Activated CD8-positive, alpha-beta T cell treated with anti-CD3 and anti-CD28 coated beads for 36 hours (primary cell): Measurements from ENCODE around the gene ERGIC3. TPM values are rescaled to one million over a fixed set of nuclear protein-coding genes. Genes with fewer than 3 reads are reported as not detected.

ENCODE experiments used
- ATAC-seq: fragments of 200-7000 bp; cut with Tn5 transposase; one replicate; pipeline ENCODE4 v1.10.0; 2021; ENCODE audit warnings: mild to moderate bottlenecking, moderate library complexity
- CTCF ChIA-PET: fragments of 350-600 bp; sonication (Branson Sonifier 250); formaldehyde crosslinking; loops from one replicate; lab custom pipeline; 2021; ENCODE audit warnings: antibody characterized with exemption; lab: Charles Lee
- POLR2A ChIA-PET: fragments of 350-600 bp; sonication (Branson Sonifier 250); formaldehyde crosslinking; loops from one replicate; lab custom pipeline; 2021; ENCODE audit warnings: antibody characterized with exemption; lab: Charles Lee
- DNase-seq: peaks from one replicate; pipeline ENCODE4 v3.0.0-alpha.2; 2020
- H3K27ac Mint-ChIP-seq: one replicate; pipeline ENCODE4 v1.8.0; 2021; ENCODE audit warnings: mild to moderate bottlenecking, mixed read lengths
- H3K27me3 Mint-ChIP-seq: one replicate; pipeline ENCODE4 v1.8.0; 2021; ENCODE audit warnings: mixed read lengths
- H3K36me3 Mint-ChIP-seq: one replicate; pipeline ENCODE4 v1.8.0; 2021; ENCODE audit warnings: low read depth, mixed read lengths
- H3K4me1 Mint-ChIP-seq: one replicate; pipeline ENCODE4 v1.8.0; 2021; ENCODE audit warnings: low read depth, mixed read lengths
- H3K4me3 Mint-ChIP-seq: one replicate; pipeline ENCODE4 v1.8.0; 2021; ENCODE audit warnings: mild to moderate bottlenecking, moderate library complexity, mixed read lengths
- H3K9me3 Mint-ChIP-seq: one replicate; pipeline ENCODE4 v1.8.0; 2021; ENCODE audit warnings: mixed read lengths
- CTCF ChIP-seq: fragments of 200-600 bp; IDR thresholded peaks from one replicate; pipeline ENCODE4 v1.8.0; 2022; ENCODE audit warnings: antibody characterized with exemption, mild to moderate bottlenecking
- intact Hi-C: fragments of 100-400 bp; cut with micrococcal nuclease; formaldehyde crosslinking; loops from one replicate; pipeline ENCODE4 v1.10.0; 2022
- total RNA-seq, 2 experiments: library from RNA; stranded (reverse); gene quantifications; one replicate each; pipeline ENCODE4 v1.2.3, GENCODE V29; 2021

The ERGIC3 gene
- total RNA-seq, 2 experiments from 2014 or later: 94.3 to 98.0 TPM

- POLR2A ChIA-PET: interaction anchor here (0.7 to 1.6 kb wide), 3 partner anchors 9 to 44 kb away, joined by 3 to 5 read pairs (median 3); partner anchors contain the start of gene ERGIC3
- intact Hi-C loops: no loop called here
- Mint-ChIP-seq H3K4me1 (peaks cover 2% of the 10 kb centered on the region), H3K27ac (no peak overlapping the region), H3K27me3 (no peaks in the 10 kb centered on the region), H3K9me3 (no peaks in the 10 kb centered on the region), H3K4me3 (no peak overlapping the region), H3K36me3 (peaks cover 58% of the 10 kb centered on the region)
- ATAC-seq (no peak), DNase-seq (no peak)
- CTCF ChIA-PET: interaction anchor here (4.8 kb wide), 1 partner anchor 35 kb away, joined by 21 read pairs; no protein-coding TSS in a partner anchor
- TF ChIP-seq CTCF: no peak
Measured at GRCh38 chr20:35497780-35498189, 44.1 kb upstream of the ERGIC3 start.

- ChIA-PET CTCF (interaction anchor here (1.0 kb wide), 2 partner anchors 8 to 18 kb away, joined by 3 to 5 read pairs; no protein-coding TSS in a partner anchor), POLR2A (interaction anchor here (0.7 to 1.7 kb wide), 5 partner anchors 8 to 244 kb away, joined by 3 read pairs; no protein-coding TSS in a partner anchor)
- ATAC-seq (no peak), DNase-seq (no peak)
- TF ChIP-seq CTCF: no peak
- intact Hi-C loops: no loop called here
- Mint-ChIP-seq H3K36me3 (peaks cover 63% of the 10 kb centered on the region), H3K27me3 (no peaks in the 10 kb centered on the region), H3K4me3 (no peak overlapping the region), H3K4me1 (peaks cover under 1% of the 10 kb centered on the region), H3K9me3 (no peaks in the 10 kb centered on the region), H3K27ac (no peak overlapping the region)
Measured at GRCh38 chr20:35499271-35499670, 42.6 kb upstream of the ERGIC3 start.

- intact Hi-C loops: no loop called here
- Mint-ChIP-seq H3K9me3 (no peaks in the 10 kb centered on the region), H3K4me3 (no peak overlapping the region), H3K27ac (no peak overlapping the region), H3K27me3 (no peaks in the 10 kb centered on the region), H3K36me3 (peaks cover 65% of the 10 kb centered on the region), H3K4me1 (peaks cover 23% of the 10 kb centered on the region)
- POLR2A ChIA-PET: interaction anchor here (0.6 to 2.5 kb wide), 5 partner anchors 10 to 232 kb away, joined by 3 to 13 read pairs (median 3); no protein-coding TSS in a partner anchor
- ATAC-seq (no peak), DNase-seq (no peak)
- CTCF ChIA-PET: interaction anchor here (1.2 to 1.4 kb wide), 2 partner anchors 11 to 446 kb away, joined by 3 to 7 read pairs; no protein-coding TSS in a partner anchor
- TF ChIP-seq CTCF: no peak
Measured at GRCh38 chr20:35502352-35502751, 39.5 kb upstream of the ERGIC3 start.

DNA sequence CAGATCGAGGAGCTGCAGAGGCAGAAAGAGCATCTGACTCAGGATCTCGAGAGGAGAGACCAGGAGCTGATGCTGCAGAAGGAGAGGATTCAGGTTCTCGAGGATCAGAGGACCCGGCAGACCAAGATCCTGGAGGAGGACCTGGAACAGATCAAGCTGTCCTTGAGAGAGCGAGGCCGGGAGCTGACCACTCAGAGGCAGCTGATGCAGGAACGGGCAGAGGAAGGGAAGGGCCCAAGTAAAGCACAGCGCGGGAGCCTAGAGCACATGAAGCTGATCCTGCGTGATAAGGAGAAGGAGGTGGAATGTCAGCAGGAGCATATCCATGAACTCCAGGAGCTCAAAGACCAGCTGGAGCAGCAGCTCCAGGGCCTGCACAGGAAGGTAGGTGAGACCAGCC, 38.6 kb upstream of the ERGIC3 start:
- POLR2A ChIA-PET: interaction anchor here (0.6 to 2.5 kb wide), 4 partner anchors 11 to 156 kb away, joined by 3 to 13 read pairs (median 3); no protein-coding TSS in a partner anchor
- no peak for TF ChIP-seq CTCF
- no peak overlapping the region for H3K27ac Mint-ChIP-seq
- H3K4me1 Mint-ChIP-seq: peaks cover 23% of the 10 kb centered on the region
- CTCF ChIA-PET: interaction anchor here (0.6 to 1.4 kb wide), 4 partner anchors 9 to 445 kb away, joined by 3 to 7 read pairs (median 3); no protein-coding TSS in a partner anchor
- no peaks in the 10 kb centered on the region for H3K9me3 Mint-ChIP-seq
- DNase-seq (no peak), ATAC-seq (no peak)
- peaks cover 63% of the 10 kb centered on the region for H3K36me3 Mint-ChIP-seq
- H3K27me3 Mint-ChIP-seq: no peaks in the 10 kb centered on the region
- intact Hi-C loops: no loop called here
- H3K4me3 Mint-ChIP-seq: no peak overlapping the region

DNA sequence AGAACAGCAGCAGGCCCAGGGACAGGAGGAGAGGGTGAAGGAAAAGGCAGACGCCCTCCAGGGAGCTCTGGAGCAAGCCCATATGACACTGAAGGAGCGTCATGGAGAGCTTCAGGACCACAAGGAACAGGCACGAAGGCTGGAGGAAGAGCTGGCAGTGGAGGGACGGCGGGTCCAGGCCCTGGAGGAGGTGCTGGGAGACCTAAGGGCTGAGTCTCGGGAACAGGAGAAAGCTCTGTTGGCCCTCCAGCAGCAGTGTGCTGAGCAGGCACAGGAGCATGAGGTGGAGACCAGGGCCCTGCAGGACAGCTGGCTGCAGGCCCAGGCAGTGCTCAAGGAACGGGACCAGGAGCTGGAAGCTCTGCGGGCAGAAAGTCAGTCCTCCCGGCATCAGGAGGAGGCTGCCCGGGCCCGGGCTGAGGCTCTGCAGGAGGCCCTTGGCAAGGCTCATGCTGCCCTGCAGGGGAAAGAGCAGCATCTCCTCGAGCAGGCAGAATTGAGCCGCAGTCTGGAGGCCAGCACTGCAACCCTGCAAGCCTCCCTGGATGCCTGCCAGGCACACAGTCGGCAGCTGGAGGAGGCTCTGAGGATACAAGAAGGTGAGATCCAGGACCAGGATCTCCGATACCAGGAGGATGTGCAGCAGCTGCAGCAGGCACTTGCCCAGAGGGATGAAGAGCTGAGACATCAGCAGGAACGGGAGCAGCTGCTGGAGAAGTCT, 37.9 kb upstream of the ERGIC3 start:
- Mint-ChIP-seq H3K9me3 (no peaks in the 10 kb centered on the region), H3K27ac (peak overlapping the region; percentile 41), H3K36me3 (peaks cover 58% of the 10 kb centered on the region), H3K4me1 (peaks cover 23% of the 10 kb centered on the region), H3K27me3 (no peaks in the 10 kb centered on the region), H3K4me3 (no peak overlapping the region)
- DNase-seq (no peak), ATAC-seq (no peak)
- intact Hi-C loops: no loop called here
- ChIA-PET POLR2A (interaction anchor here (0.6 to 2.5 kb wide), 4 partner anchors 14 to 577 kb away, joined by 3 to 13 read pairs (median 3); no protein-coding TSS in a partner anchor), CTCF (interaction anchor here (0.6 to 1.2 kb wide), 3 partner anchors 9 to 444 kb away, joined by 3 read pairs; no protein-coding TSS in a partner anchor)
- no peak for TF ChIP-seq CTCF
